ENCODE data around the gene MXD1.

MXD1 gene

DNA sequence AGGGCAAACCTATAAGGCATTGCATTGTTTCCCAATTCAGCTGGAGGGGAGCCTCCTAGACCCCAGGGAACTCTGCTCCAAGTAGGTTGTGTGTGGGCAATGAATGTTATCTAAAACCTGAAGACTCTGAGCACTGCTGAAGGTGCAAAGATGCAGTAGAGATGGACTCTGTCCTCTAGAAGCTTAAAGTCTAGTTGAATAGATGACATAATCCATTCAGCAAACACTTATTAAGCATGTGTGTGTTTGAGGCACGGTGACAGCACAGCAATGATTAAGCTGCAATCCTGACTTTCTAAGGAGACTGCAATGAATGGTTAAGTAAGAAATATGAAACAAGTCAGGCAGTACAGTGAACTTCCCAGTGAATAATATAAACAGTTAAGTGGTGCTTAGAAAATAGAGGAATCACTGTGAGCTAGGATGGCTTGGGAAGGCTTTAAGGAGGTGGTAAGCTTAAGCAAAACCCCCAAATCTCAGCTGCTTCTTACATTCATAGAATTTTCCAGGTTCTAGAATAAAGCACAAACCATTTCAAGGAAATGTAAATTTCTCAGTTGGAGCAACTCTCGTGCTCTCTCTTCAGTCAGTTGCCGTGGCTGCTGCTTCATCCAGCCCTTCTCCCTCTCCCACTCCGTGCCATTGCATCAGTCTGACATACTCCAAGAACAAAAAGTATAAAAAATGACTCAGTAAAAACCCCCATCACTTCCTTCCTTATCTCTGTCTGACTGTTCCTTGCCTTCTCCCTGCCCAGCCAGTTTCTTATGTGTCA lies 19.1 kb downstream of the MXD1 start:
- H3K4me3 ChIP-seq (ENCODE audit: low read length) = no peak overlapping the region
- H3K79me2 ChIP-seq (ENCODE audit: control insufficient read depth, low read length) = no peaks in the 10 kb centered on the region
- H4K20me1 ChIP-seq (ENCODE audit: control insufficient read depth, insufficient read depth, low read depth, low read length) = no peaks in the 10 kb centered on the region
- H3K9me2 ChIP-seq (replicated peaks; ENCODE audit: control insufficient read depth, low read length) = no peaks in the 10 kb centered on the region
- H3F3A ChIP-seq (ENCODE audit: control insufficient read depth, insufficient read depth) = no peaks in the 10 kb centered on the region
- H3K27ac ChIP-seq (ENCODE audit: low read depth, low read length) = no peak overlapping the region
- no peaks in the 10 kb centered on the region for H3K27me3 ChIP-seq (ENCODE audit: control insufficient read depth, low read length)
- no peaks in the 10 kb centered on the region for H3K9me3 ChIP-seq (ENCODE audit: control insufficient read depth, insufficient read depth, low read length)
- H3K36me3 ChIP-seq (ENCODE audit: control insufficient read depth, low read length) = peaks cover 15% of the 10 kb centered on the region; the same call in 1 of the 2 replicates
- H3K4me1 ChIP-seq (ENCODE audit: control insufficient read depth, low read length) = no peaks in the 10 kb centered on the region
- no peak overlapping the region for H3K4me2 ChIP-seq (ENCODE audit: low read length)
- no peak for TF ChIP-seq CTCF (IDR thresholded peaks at IDR 0.05; ENCODE audit: low read depth, low read length, poor library complexity, severe bottlenecking)
- TF ChIP-seq EZH2phosphoT487 (IDR thresholded peaks at IDR 0.05; ENCODE audit: borderline replicate concordance, low read length) = no peak

- Histone ChIP-seq H3F3A (ENCODE audit: control insufficient read depth, insufficient read depth) (no peaks in the 10 kb centered on the region), H3K9me2 (replicated peaks; ENCODE audit: control insufficient read depth, low read length) (no peaks in the 10 kb centered on the region), H3K27me3 (ENCODE audit: control insufficient read depth, low read length) (no peaks in the 10 kb centered on the region), H3K79me2 (ENCODE audit: control insufficient read depth, low read length) (no peaks in the 10 kb centered on the region), H3K4me2 (ENCODE audit: low read length) (no peak overlapping the region), H3K27ac (ENCODE audit: low read depth, low read length) (no peak overlapping the region), H3K9me3 (ENCODE audit: control insufficient read depth, insufficient read depth, low read length) (no peaks in the 10 kb centered on the region), H3K4me1 (ENCODE audit: control insufficient read depth, low read length) (no peaks in the 10 kb centered on the region), H3K4me3 (ENCODE audit: low read length) (no peak overlapping the region), H4K20me1 (ENCODE audit: control insufficient read depth, insufficient read depth, low read depth, low read length) (no peaks in the 10 kb centered on the region), H3K36me3 (ENCODE audit: control insufficient read depth, low read length) (peaks cover 17% of the 10 kb centered on the region; the same call in 1 of the 2 replicates)
- TF ChIP-seq CTCF (IDR thresholded peaks at IDR 0.05; ENCODE audit: low read depth, low read length, poor library complexity, severe bottlenecking) (no peak), EZH2phosphoT487 (IDR thresholded peaks at IDR 0.05; ENCODE audit: borderline replicate concordance, low read length) (no peak)
Measured at GRCh38 chr2:69934614-69934908, 19.7 kb downstream of the MXD1 start.

GRCh38 chr2:69935011-69935410 lies 20.1 kb downstream of the MXD1 start:
- Histone ChIP-seq H3K4me2 (ENCODE audit: low read length) (no peak overlapping the region), H3K9me3 (ENCODE audit: control insufficient read depth, insufficient read depth, low read length) (no peaks in the 10 kb centered on the region), H3K9me2 (replicated peaks; ENCODE audit: control insufficient read depth, low read length) (no peaks in the 10 kb centered on the region), H3K4me1 (ENCODE audit: control insufficient read depth, low read length) (no peaks in the 10 kb centered on the region), H3K27me3 (ENCODE audit: control insufficient read depth, low read length) (no peaks in the 10 kb centered on the region), H3K27ac (ENCODE audit: low read depth, low read length) (no peak overlapping the region), H3F3A (ENCODE audit: control insufficient read depth, insufficient read depth) (no peaks in the 10 kb centered on the region), H3K4me3 (ENCODE audit: low read length) (no peak overlapping the region), H3K36me3 (ENCODE audit: control insufficient read depth, low read length) (peaks cover 19% of the 10 kb centered on the region; the same call in 1 of the 2 replicates), H3K79me2 (ENCODE audit: control insufficient read depth, low read length) (no peaks in the 10 kb centered on the region), H4K20me1 (ENCODE audit: control insufficient read depth, insufficient read depth, low read depth, low read length) (no peaks in the 10 kb centered on the region)
- TF ChIP-seq CTCF (IDR thresholded peaks at IDR 0.05; ENCODE audit: low read depth, low read length, poor library complexity, severe bottlenecking) (no peak), EZH2phosphoT487 (IDR thresholded peaks at IDR 0.05; ENCODE audit: borderline replicate concordance, low read length) (no peak)
